ENCODE data around the gene VSIG10.

- TF ChIP-seq, protein P1, sequence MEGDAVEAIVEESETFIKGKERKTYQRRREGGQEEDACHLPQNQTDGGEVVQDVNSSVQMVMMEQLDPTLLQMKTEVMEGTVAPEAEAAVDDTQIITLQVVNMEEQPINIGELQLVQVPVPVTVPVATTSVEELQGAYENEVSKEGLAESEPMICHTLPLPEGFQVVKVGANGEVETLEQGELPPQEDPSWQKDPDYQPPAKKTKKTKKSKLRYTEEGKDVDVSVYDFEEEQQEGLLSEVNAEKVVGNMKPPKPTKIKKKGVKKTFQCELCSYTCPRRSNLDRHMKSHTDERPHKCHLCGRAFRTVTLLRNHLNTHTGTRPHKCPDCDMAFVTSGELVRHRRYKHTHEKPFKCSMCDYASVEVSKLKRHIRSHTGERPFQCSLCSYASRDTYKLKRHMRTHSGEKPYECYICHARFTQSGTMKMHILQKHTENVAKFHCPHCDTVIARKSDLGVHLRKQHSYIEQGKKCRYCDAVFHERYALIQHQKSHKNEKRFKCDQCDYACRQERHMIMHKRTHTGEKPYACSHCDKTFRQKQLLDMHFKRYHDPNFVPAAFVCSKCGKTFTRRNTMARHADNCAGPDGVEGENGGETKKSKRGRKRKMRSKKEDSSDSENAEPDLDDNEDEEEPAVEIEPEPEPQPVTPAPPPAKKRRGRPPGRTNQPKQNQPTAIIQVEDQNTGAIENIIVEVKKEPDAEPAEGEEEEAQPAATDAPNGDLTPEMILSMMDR (IDR thresholded peaks at IDR 0.05 in 4 of 5, conservative IDR thresholded peaks at IDR 0.05 in 1 of 5), result no peak
- no peak for TF ChIP-seq POLR2A (IDR thresholded peaks at IDR 0.05)
Observed at GRCh38 chr12:118107694-118108093, 3.9 kb upstream of the VSIG10 start.

Data from gastrocnemius medialis (tissue), 4 donors.